H9 (cell line): ENCODE results near the gene OTOF. TPM values are rescaled to one million over a fixed set of nuclear protein-coding genes. Genes with fewer than 3 reads are reported as not detected.

Experiments
- DNase-seq: peaks from one replicate; pipeline ENCODE4 v3.0.0-alpha.2; 2017
- H2AFZ ChIP-seq: one replicate; pipeline ENCODE4 v1.6.1; 2013; ENCODE audit warnings: mild to moderate bottlenecking, low read length, control low read depth, moderate library complexity
- H2AK5ac ChIP-seq: 2 replicates; pipeline ENCODE4 v1.6.1; 2013; ENCODE audit warnings: low read length, control low read depth, mixed read lengths; ENCODE audit not compliant: insufficient read length
- H2BK120ac ChIP-seq: one replicate; pipeline ENCODE4 v1.6.1; 2013; ENCODE audit warnings: low read depth, mild to moderate bottlenecking, low read length, control low read depth, inconsistent platforms; ENCODE audit not compliant: poor library complexity, severe bottlenecking
- H2BK12ac ChIP-seq: 2 replicates; pipeline ENCODE4 v1.6.1; 2013; ENCODE audit warnings: low read length, control low read depth, mixed read lengths, low read depth; ENCODE audit not compliant: insufficient read length
- H2BK15ac ChIP-seq: 2 replicates; pipeline ENCODE4 v1.6.1; 2013; ENCODE audit warnings: low read depth, low read length, control low read depth
- H2BK20ac ChIP-seq: one replicate; pipeline ENCODE4 v1.6.1; 2013; ENCODE audit warnings: low read depth, mild to moderate bottlenecking, low read length, control low read depth, inconsistent platforms; ENCODE audit not compliant: poor library complexity, severe bottlenecking
- H2BK5ac ChIP-seq: 2 replicates; pipeline ENCODE4 v1.6.1; 2013; ENCODE audit warnings: low read length, control low read depth, mixed read lengths; ENCODE audit not compliant: insufficient read length
- H3K14ac ChIP-seq: 2 replicates; pipeline ENCODE4 v1.6.1; 2013; ENCODE audit warnings: low read length, control low read depth; ENCODE audit not compliant: insufficient read depth
- H3K18ac ChIP-seq: 2 replicates; pipeline ENCODE4 v1.6.1; 2013; ENCODE audit warnings: low read depth, mild to moderate bottlenecking, mixed read lengths, low read length, control low read depth; ENCODE audit not compliant: insufficient read length
- H3K23ac ChIP-seq: 2 replicates; pipeline ENCODE4 v1.6.1; 2013; ENCODE audit warnings: low read length, control low read depth, mixed read lengths, low read depth; ENCODE audit not compliant: insufficient read length
- H3K23me2 ChIP-seq: 2 replicates; pipeline ENCODE4 v1.6.1; 2013; ENCODE audit warnings: low read depth, mild to moderate bottlenecking, mixed read lengths, low read length, control low read depth; ENCODE audit not compliant: insufficient read length, poor library complexity, severe bottlenecking
- H3K27ac ChIP-seq: 2 replicates; pipeline ENCODE4 v1.5.1; 2013; ENCODE audit warnings: low read length, control low read depth, mixed read lengths, low read depth; ENCODE audit not compliant: insufficient read length
- H3K27me3 ChIP-seq: 2 replicates; pipeline ENCODE4 v1.6.1; 2013; ENCODE audit warnings: low read length, control low read depth, inconsistent platforms; ENCODE audit not compliant: insufficient read depth
- H3K4ac ChIP-seq: 2 replicates; pipeline ENCODE4 v1.6.1; 2013; ENCODE audit warnings: low read depth, mild to moderate bottlenecking, control low read depth, inconsistent platforms, low read length, moderate library complexity
- H3K4me1 ChIP-seq: 2 replicates; pipeline ENCODE4 v1.6.1; 2013; ENCODE audit warnings: low read length, control low read depth, inconsistent platforms; ENCODE audit not compliant: insufficient read depth
- H3K4me2 ChIP-seq: 2 replicates; pipeline ENCODE4 v1.6.1; 2013; ENCODE audit warnings: low read length, control low read depth, mixed read lengths; ENCODE audit not compliant: insufficient read length, insufficient read depth
- H3K56ac ChIP-seq: 2 replicates; pipeline ENCODE4 v1.6.1; 2013; ENCODE audit warnings: low read depth, mild to moderate bottlenecking, mixed read lengths, low read length, control low read depth; ENCODE audit not compliant: insufficient read length
- H3K79me1 ChIP-seq: 2 replicates; pipeline ENCODE4 v1.6.1; 2013; ENCODE audit warnings: low read depth, mild to moderate bottlenecking, moderate library complexity, low read length, control low read depth, inconsistent platforms; ENCODE audit not compliant: insufficient read depth, poor library complexity, severe bottlenecking
- H3K79me2 ChIP-seq: 2 replicates; pipeline ENCODE4 v1.6.1; 2013; ENCODE audit warnings: low read length, control low read depth, inconsistent platforms; ENCODE audit not compliant: insufficient read depth
- H3K9ac ChIP-seq: 2 replicates; pipeline ENCODE4 v1.6.1; 2013; ENCODE audit warnings: low read length, control low read depth, mixed read lengths; ENCODE audit not compliant: insufficient read length; ENCODE audit errors: extremely low read depth
- H3K9me3 ChIP-seq: one replicate; pipeline ENCODE4 v1.6.1; 2013; ENCODE audit warnings: low read depth, low read length, inconsistent platforms; ENCODE audit not compliant: control insufficient read depth
- H3T11ph ChIP-seq: one replicate; pipeline ENCODE4 v1.6.1; 2013; ENCODE audit warnings: mild to moderate bottlenecking, low read length, control low read depth, inconsistent platforms
- H4K20me1 ChIP-seq: one replicate; pipeline ENCODE4 v1.6.1; 2013; ENCODE audit not compliant: control insufficient read depth, insufficient read length, insufficient read depth
- H4K5ac ChIP-seq: 2 replicates; pipeline ENCODE4 v1.6.1; 2013; ENCODE audit warnings: low read depth, mild to moderate bottlenecking, mixed read lengths, low read length, control low read depth; ENCODE audit not compliant: insufficient read length
- H4K8ac ChIP-seq: replicated peaks from 2 replicates; pipeline ENCODE4 v1.6.1; 2013; ENCODE audit warnings: low read length, control low read depth, mixed read lengths, low read depth; ENCODE audit not compliant: insufficient read length
- H4K91ac ChIP-seq: 2 replicates; pipeline ENCODE4 v1.6.1; 2013; ENCODE audit warnings: low read depth, mild to moderate bottlenecking, moderate library complexity, mixed read lengths, low read length, control low read depth; ENCODE audit not compliant: insufficient read length
- H3K27ac Mint-ChIP-seq, 3 experiments: 2 replicates in 2 of 3; 3 replicates in 1 of 3; pipeline ENCODE4 v1.8.0; 2020 to 2021; ENCODE audit warnings: mixed read lengths in 3 of 3, mild to moderate bottlenecking in 1 of 3, moderate library complexity in 1 of 3
- H3K27me3 Mint-ChIP-seq: 2 replicates; pipeline ENCODE4 v1.8.0; 2021; ENCODE audit warnings: low read depth, mild to moderate bottlenecking, moderate library complexity, mixed read lengths
- H3K36me3 Mint-ChIP-seq, 3 experiments: 2 replicates in 2 of 3; 3 replicates in 1 of 3; pipeline ENCODE4 v1.8.0; 2020 to 2021; ENCODE audit warnings: low read depth in 3 of 3, mixed read lengths in 3 of 3; ENCODE audit not compliant: insufficient read depth in 1 of 3
- H3K4me1 Mint-ChIP-seq, 2 experiments: 2 replicates each; pipeline ENCODE4 v1.8.0; 2020; ENCODE audit warnings: mixed read lengths in 2 of 2
- H3K4me3 Mint-ChIP-seq, 2 experiments: 2 replicates in 1 of 2; 3 replicates in 1 of 2; pipeline ENCODE4 v1.8.0; 2020 to 2021; ENCODE audit warnings: mild to moderate bottlenecking in 2 of 2, mixed read lengths in 2 of 2, moderate library complexity in 1 of 2
- H3K9me3 Mint-ChIP-seq, 2 experiments: 2 replicates in 1 of 2; 3 replicates in 1 of 2; pipeline ENCODE4 v1.8.0; 2020; ENCODE audit warnings: mild to moderate bottlenecking in 2 of 2, mixed read lengths in 2 of 2, moderate library complexity in 1 of 2
- CTCF ChIP-seq: fragments of 200-600 bp; sonication (generic); conservative IDR thresholded peaks from 3 replicates; pipeline ENCODE4 v1.8.0; 2021; ENCODE audit warnings: antibody characterized with exemption, mild to moderate bottlenecking
- WGBS: extraction: QIAGEN DNeasy Blood & Tissue Kit; methylation state at CpG from one replicate; pipeline ENCODE4 v1.1.7; 2013; ENCODE audit warnings: missing lambda C conversion rate, low lambda C conversion rate, mixed read lengths; ENCODE audit not compliant: insufficient read length; ENCODE audit errors: extremely low coverage; 5-methylcytosine and 5-hydroxymethylcytosine counted together
- total RNA-seq: library from RNA; stranded (reverse); gene quantifications from 2 replicates; pipeline ENCODE4 v1.2.1, GENCODE V29; 2021

The OTOF gene
- total RNA-seq, 1 experiment from 2014 or later, result 0.35 TPM

- H2BK120ac ChIP-seq, result no peak overlapping the region
- no peaks in the 10 kb centered on the region for H3K9me3 ChIP-seq
- Mint-ChIP-seq H3K9me3 (no peaks in the 10 kb centered on the region), H3K27me3 (peaks cover 3% of the 10 kb centered on the region), H3K27ac (no peak overlapping the region), H3K4me3 (no peak overlapping the region), H3K4me1 (peaks cover 11 to 14% of the 10 kb centered on the region in 2 experiments), H3K36me3 (no peaks in the 10 kb centered on the region)
- no peak overlapping the region for H3K18ac ChIP-seq
- no peak overlapping the region for H3K4ac ChIP-seq
- no peak for TF ChIP-seq CTCF
- H3K79me2 ChIP-seq, result no peaks in the 10 kb centered on the region
- no peak overlapping the region for H4K91ac ChIP-seq
- no peak overlapping the region for H3K4me2 ChIP-seq
- no peak for DNase-seq
- no peak overlapping the region for H3K56ac ChIP-seq
- no peak overlapping the region for H4K5ac ChIP-seq
- no CpG with 5 or more reads among the region's 8 CpGs for WGBS
- 0 out of 2 replicates have a peak, but pooled peaks cover 2% of the 10 kb centered on the region for H3K4me1 ChIP-seq
- no peak overlapping the region for H2BK5ac ChIP-seq
- H2BK12ac ChIP-seq, result no peak overlapping the region
- H4K8ac ChIP-seq, result no peak overlapping the region
- no peaks in the 10 kb centered on the region for H3K23me2 ChIP-seq
- no peak overlapping the region for H2BK15ac ChIP-seq
- H3K27me3 ChIP-seq, result no peaks in the 10 kb centered on the region
- no peak overlapping the region for H2BK20ac ChIP-seq
- H3K9ac ChIP-seq, result no peak overlapping the region
- H3T11ph ChIP-seq, result no peak overlapping the region
- H2AK5ac ChIP-seq, result no peak overlapping the region
- H3K23ac ChIP-seq, result no peak overlapping the region
- no peak overlapping the region for H2AFZ ChIP-seq
- no peak overlapping the region; the same call in 1 of the 2 replicates for H3K14ac ChIP-seq
- H3K79me1 ChIP-seq, result no peaks in the 10 kb centered on the region
- H4K20me1 ChIP-seq, result no peaks in the 10 kb centered on the region
- no peak overlapping the region for H3K27ac ChIP-seq
Measured at GRCh38 chr2:26491563-26492167, 13.7 kb upstream of the OTOF start.
